KBM-7 (cell line): ENCODE results near the gene DHH.
A peak's percentile ranks its signal among the peaks of the same experiment; 100 is the strongest.

Experiments
- DNase-seq: peaks from one replicate; pipeline ENCODE4 v3.0.0-alpha.2; 2015
- in situ Hi-C: fragments of 300-500 bp; cut with MboI; formaldehyde crosslinking; loops from 2 replicates; pipeline ENCODE4 v1.14.3; 2020; ENCODE audit warnings: low sequenced_read_pairs, low pct_unique_long_range_greater_than_20kb, mixed read lengths

Gene DHH

DNA sequence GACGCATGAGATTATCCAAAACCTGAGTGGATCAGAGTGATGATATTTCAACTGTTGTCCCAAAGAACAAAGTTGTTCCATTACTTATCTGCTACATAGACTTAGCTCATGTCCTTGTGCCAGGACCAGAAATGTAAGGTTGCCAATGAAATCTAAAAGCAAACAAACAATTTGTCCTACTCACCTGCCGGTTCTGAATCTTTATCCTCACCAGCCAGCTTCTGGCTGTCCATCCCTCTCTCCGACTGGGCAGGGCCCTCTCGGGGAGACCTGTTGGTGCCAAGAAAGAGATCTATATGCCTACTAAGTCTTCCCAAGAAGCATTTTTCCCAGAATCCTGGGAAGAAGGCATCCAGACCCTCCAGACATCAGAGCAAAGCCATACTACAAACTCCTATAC is 39.5 kb downstream of the DHH start:
- in situ Hi-C loops, result no loop called here
- no peak for DNase-seq

GRCh38 chr12:49054524-49054923 is 40.1 kb downstream of the DHH start:
- DNase-seq, result no peak
- in situ Hi-C loops, result no loop called here

DNA sequence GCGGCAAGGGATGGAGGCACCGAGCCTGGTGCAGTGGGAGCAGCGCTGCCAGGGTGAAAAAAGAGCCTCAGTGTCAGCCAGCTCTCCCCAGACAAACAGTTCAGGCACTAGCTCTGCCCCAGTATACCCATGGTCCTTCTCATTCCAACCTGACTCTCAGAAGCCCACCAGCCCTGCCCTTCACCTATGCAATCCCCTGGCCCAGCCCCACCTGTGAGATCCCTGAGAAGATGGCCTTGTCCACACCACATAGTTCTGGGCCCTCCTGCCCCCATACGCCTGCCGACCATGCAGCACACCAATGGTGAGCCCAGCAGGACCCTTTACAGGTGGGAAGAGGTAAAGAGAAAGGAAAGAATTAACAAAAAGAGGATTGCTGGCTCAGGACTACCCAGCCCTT is 40.5 kb downstream of the DHH start:
- in situ Hi-C loops, result no loop called here

GRCh38 chr12:49052451-49053208 is 42.0 kb downstream of the DHH start:
- DNase-seq, result no peak
- in situ Hi-C loops, result no loop called here

More for the DNA sequence above, 40.5 kb downstream of the DHH start:
- no peak for DNase-seq

DNA sequence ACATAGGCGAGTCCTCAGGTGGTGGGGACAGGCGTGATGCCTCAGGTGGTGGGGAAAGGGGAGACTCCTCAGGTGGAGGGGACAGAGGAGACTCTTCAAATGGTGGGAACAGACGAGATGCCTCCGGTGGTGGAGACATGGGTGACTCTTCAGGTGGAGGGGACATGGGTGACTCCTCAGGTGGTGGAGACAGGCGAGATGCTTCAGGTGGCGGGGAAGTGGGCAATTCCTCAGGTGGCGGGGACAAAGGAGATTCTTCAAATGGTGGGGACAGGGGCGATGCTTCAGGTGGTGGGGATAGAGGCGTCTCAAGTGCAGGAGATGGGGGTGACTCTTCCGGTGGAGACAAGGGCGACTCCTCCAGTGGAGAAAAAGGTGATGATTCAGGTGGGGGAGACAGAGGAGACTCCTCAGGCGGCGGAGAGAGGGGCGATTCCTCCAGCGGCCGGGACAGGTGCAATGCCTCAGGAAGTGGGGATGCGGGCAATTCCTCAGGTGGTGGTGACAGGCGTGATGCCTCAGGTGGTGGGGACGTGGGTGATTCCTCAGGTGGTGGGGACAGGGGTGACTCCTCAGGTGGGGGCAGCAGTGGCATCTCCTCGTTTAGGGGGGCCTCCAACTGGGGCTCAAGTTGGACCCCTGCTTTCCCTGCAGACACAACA is 42.7 kb downstream of the DHH start:
- in situ Hi-C loops, result no loop called here
- no peak for DNase-seq

- no peak for DNase-seq
- in situ Hi-C loops, result no loop called here
Observed at GRCh38 chr12:49051373-49051764, 43.2 kb downstream of the DHH start.

GRCh38 chr12:49050507-49051372 is 43.9 kb downstream of the DHH start:
- in situ Hi-C loops, result no loop called here
- no peak for DNase-seq

DNA sequence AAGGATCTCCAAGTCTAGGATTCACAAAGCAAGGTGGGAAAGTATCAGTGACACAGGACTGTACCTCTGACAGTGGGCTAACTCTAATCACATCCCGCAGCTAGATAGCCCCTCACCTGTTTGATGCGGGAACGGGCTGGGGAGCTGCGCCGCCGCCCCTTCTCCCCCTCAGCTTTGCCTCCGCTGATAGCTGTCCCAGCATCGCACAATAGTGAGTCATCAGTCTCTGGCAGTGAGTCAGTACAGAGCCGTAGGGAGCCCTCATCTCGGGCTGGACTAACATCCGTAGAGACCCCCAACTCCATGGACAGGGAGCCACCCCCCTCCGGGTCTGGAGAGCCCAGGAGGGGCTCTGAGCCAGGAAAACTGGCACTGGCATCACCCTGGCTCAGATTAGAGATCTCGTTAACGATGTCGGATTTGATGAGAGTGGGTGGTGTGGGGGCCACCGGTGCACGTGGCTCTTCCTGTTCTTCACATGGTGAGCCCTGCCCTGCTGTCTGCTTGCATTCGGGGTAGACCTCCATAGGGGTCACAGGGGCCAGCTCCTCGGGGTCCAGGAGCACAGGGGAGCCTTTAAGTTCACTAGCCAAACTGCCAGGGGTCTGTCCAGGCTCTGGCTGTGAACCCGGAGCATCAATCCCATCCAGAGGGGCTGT is 44.9 kb downstream of the DHH start:
- no peak for DNase-seq
- in situ Hi-C loops, result no loop called here

- in situ Hi-C loops, result no loop called here
- no peak for DNase-seq
Observed at GRCh38 chr12:49048953-49049352, 45.6 kb downstream of the DHH start.

DNA sequence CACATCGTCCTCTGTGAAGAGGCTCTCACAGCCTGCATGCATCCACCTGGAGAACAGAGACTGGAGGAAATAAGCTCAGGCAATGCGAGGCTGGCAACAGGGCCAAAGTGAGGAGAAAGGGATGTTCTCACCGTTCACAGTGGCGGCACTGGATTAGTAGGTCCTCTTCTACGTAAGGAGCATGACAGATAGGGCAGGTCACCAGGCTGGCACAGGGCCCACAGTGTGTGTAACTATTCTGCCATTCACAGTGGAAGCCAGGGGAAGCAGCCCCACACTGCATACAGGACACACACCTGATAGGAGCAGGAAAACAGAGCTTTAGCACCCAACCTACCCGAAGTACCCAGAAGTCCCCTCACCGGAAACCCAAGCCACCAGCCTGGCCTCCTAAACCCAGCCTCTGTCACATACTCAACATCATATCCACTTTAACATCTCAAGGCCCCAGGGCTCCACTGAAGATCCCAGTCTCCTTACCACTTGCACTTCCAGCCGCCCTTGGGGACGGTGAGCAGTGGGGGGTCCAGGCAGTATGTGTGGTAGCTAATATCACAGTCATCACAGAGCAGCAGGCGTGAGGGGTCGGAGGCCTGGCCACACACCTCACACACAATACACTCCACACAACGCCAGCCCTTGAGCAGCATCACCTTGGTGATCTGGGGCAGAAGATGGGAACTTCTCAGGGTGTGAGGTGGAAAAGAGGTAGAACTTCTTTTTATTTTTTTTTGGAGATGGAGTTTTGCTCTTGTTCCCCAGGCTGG is 48.3 kb downstream of the DHH start:
- no peak for DNase-seq
- in situ Hi-C loops, result no loop called here

GRCh38 chr12:49044660-49045059 is 49.9 kb downstream of the DHH start:
- DNase-seq, result no peak
- in situ Hi-C loops, result no loop called here

GRCh38 chr12:49043856-49044258 is 50.7 kb downstream of the DHH start:
- in situ Hi-C loops, result no loop called here
- DNase-seq, result peak; percentile 75

DNA sequence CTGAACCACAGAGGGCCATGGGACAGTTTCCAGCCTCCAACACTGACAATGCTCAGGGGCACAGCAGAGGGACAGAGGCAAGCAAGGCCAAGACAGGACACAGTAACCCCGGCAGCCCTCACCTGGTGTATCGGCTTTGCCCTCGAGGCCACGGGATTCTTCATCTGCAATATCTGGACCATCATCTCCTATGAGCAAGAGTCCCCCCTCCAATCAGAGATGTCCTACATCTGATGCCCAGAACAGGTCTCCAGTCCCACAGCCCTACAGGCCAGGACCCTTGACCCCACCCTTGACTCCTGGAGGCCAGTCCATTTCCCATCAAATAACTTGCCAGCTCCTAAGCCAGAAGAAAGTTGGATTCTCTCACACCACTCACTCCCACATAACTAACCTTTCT is 51.4 kb downstream of the DHH start:
- DNase-seq, result no peak
- in situ Hi-C loops, result no loop called here

- DNase-seq, result no peak
- in situ Hi-C loops, result no loop called here
Observed at GRCh38 chr12:49041881-49042484, 52.6 kb downstream of the DHH start.

GRCh38 chr12:49041036-49041880 is 53.3 kb downstream of the DHH start:
- no peak for DNase-seq
- in situ Hi-C loops, result no loop called here

GRCh38 chr12:49040364-49040855 is 54.2 kb downstream of the DHH start:
- in situ Hi-C loops, result no loop called here
- no peak for DNase-seq
